HG03442 (cell line): ENCODE results near the gene P3H4.

Source experiments
- ATAC-seq: cut with Tn5 transposase; IDR thresholded peaks from one replicate; pipeline ENCODE4 v1.9.1; 2021; ENCODE audit warnings: mild to moderate bottlenecking, moderate library complexity; ENCODE audit not compliant: unreplicated experiment

The P3H4 gene

GRCh38 chr17:41822216-41823140, 10.7 kb upstream of the P3H4 start:
- ATAC-seq, result no peak

- ATAC-seq, result no peak
Measured at GRCh38 chr17:41821776-41822175, 10.0 kb upstream of the P3H4 start.

- no peak for ATAC-seq
Measured at GRCh38 chr17:41818024-41818423, 6.3 kb upstream of the P3H4 start.

GRCh38 chr17:41816637-41817320, 5.0 kb upstream of the P3H4 start:
- no peak for ATAC-seq

GRCh38 chr17:41814195-41814594, 2.4 kb upstream of the P3H4 start:
- ATAC-seq, result no peak

GRCh38 chr17:41813699-41814124, 2.0 kb upstream of the P3H4 start:
- ATAC-seq, result no peak

GRCh38 chr17:41813152-41813680, 1.5 kb upstream of the P3H4 start:
- ATAC-seq, result no peak

DNA sequence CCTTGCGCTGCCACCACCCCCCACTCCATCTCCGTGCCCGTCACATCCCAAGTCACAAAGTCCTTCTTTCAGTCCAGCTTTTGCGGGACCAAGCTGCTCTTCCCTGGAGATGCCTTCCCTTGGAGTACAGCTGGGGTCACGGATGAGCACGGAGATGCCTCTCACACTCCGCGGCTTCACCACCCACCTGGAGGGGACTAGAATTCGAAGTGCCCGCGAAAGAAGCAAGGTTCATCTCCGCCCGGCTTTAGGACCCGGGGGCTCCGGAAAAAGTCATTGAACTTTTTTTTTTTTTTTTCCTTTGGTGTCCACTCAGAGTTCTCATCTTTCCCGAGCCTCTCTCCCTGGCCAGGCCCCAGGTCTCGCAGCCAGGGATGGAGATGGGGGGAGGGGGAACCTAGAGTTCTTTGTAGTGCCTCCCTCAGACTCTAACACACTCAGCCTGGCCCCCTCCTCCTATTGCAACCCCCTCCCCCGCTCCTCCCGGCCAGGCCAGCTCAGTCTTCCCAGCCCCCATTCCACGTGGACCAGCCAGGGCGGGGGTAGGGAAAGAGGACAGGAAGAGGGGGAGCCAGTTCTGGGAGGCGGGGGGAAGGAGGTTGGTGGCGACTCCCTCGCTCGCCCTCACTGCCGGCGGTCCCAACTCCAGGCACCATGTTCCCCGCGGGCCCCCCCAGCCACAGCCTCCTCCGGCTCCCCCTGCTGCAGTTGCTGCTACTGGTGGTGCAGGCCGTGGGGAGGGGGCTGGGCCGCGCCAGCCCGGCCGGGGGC, 817 bp upstream of the P3H4 start, which contains the start of gene FKBP10:
Gene FKBP10, plus strand, starts transcription at position 624 of the 771 bp plus-strand sequence. Its CDS starts 31 bp downstream, at position 655.
- ATAC-seq, result no peak

DNA sequence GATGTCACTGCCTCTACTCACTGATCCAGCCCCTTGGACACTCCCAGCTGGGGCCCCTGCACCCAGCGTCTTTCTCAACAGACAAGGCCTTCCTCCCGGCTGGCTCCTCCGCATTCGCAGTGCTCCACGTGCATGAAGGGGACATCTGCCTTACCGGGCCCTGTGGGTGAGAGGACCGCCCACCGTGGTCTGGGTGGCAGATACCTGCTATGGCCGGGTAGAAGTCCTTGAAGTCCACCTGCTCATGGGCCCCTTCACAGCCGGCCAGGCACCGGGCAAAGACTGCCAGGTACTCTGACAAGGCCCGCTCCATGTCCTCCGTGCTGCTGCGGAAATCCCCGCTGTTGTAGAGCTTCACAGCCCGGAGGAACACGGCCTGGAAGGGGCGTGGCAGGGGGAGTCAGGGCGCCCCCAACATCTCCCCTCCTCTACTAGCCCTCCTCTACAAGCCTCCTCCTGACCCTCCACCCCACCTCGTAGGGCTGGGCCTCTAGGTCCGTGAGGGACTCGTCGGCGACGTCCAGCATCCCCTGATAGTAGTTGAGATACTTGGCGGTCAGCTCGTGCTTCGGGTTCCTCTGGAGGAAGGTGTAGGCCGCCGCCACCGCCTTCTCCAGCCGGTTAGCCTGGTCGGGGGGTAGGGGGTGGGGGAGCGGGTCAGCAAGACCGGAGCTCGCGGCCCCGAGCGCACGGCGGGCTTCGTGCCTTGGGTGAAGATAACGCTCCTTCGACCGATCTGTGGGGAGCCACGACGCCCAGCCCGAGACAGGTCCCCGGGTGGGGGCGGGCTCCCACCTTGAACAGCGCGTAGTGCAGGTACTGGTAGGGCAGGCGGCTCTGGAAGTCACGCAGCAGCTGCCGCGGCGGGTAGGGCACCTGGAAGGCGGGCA, 845 bp downstream of the P3H4 start:
- ATAC-seq, result no peak

- no peak for ATAC-seq
Measured at GRCh38 chr17:41806685-41807445, 4.9 kb downstream of the P3H4 start.

- ATAC-seq, result no peak
Measured at GRCh38 chr17:41803049-41804020, 8.4 kb downstream of the P3H4 start.

- ATAC-seq, result no peak
Measured at GRCh38 chr17:41801374-41802271, 10.1 kb downstream of the P3H4 start.

GRCh38 chr17:41800601-41801373, 11.0 kb downstream of the P3H4 start:
- ATAC-seq, result no peak

DNA sequence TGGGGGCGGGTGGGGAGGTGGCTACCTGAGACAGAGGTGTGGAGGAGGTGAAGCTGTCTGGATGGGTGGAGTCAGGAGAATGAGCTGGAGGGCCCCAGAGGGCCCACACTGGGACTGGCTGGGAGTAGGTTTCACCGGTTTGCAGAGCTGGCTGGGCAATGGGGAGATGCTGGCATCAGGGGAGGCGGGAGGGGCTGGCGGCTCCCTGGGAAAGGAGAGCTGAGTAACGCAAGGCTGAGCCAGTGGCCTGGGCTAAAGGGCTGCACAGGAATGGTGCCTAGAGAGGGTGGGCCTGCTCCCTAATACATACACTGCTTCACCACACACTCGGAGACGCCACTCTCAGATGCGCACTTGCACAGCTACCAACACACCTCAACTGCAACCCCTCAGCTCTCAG, 12.4 kb downstream of the P3H4 start:
- no peak for ATAC-seq

GRCh38 chr17:41797377-41797776, 14.4 kb downstream of the P3H4 start:
- ATAC-seq, result no peak
